Activated CD4-positive, CD25-positive, alpha-beta regulatory T cell treated with anti-CD3 and anti-CD28 coated beads, Interleukin-2, amount 50 U/mL, for 24 hours (primary cell): ENCODE measurements around the gene PKMYT1.
"Not testable (repeated sequence)": the region's sequence is repeated elsewhere in the genome, so short reads cannot be mapped to it uniquely, and the experiment has no call there.

ENCODE experiments used
- ATAC-seq, 2 donors: fragments of 150-1000 bp; cut with Tn5 transposase; one replicate each; pipeline ENCODE4 v1.10.0; 2021; ENCODE audit warnings: mild to moderate bottlenecking in 1 of 2, moderate library complexity in 1 of 2

PKMYT1 gene

GRCh38 chr16:2955779-2956578 lies 24.3 kb downstream of the PKMYT1 start:
- no peak for ATAC-seq

- no peak for ATAC-seq
Observed at GRCh38 chr16:2955438-2955778, 24.8 kb downstream of the PKMYT1 start.

GRCh38 chr16:2954656-2955381 lies 25.4 kb downstream of the PKMYT1 start:
- ATAC-seq, result no peak

GRCh38 chr16:2953706-2954627 lies 26.3 kb downstream of the PKMYT1 start:
- no peak for ATAC-seq

GRCh38 chr16:2952679-2953078 lies 27.6 kb downstream of the PKMYT1 start:
- no peak for ATAC-seq

GRCh38 chr16:2950773-2951172 lies 29.5 kb downstream of the PKMYT1 start:
- ATAC-seq, result no peak

- no peak for ATAC-seq
Observed at GRCh38 chr16:2950353-2950724, 29.9 kb downstream of the PKMYT1 start.

GRCh38 chr16:2949705-2950352 lies 30.4 kb downstream of the PKMYT1 start:
- no peak for ATAC-seq

- ATAC-seq, result no peak
Observed at GRCh38 chr16:2948807-2949704, 31.2 kb downstream of the PKMYT1 start.

- ATAC-seq, result no peak
Observed at GRCh38 chr16:2946649-2947048, 33.6 kb downstream of the PKMYT1 start.

GRCh38 chr16:2943716-2944115 lies 36.5 kb downstream of the PKMYT1 start:
- ATAC-seq, result not testable (repeated sequence)

GRCh38 chr16:2942045-2942444 lies 38.2 kb downstream of the PKMYT1 start:
- no peak for ATAC-seq

- no peak for ATAC-seq
Observed at GRCh38 chr16:2939968-2940367, 40.3 kb downstream of the PKMYT1 start.

GRCh38 chr16:2938206-2938605 lies 42.0 kb downstream of the PKMYT1 start:
- ATAC-seq, result no peak

GRCh38 chr16:2937170-2937569 lies 43.1 kb downstream of the PKMYT1 start:
- ATAC-seq, result no peak

GRCh38 chr16:2936436-2937011 lies 43.7 kb downstream of the PKMYT1 start:
- no peak for ATAC-seq

GRCh38 chr16:2934450-2934849 lies 45.8 kb downstream of the PKMYT1 start:
- ATAC-seq, result no peak

GRCh38 chr16:2933701-2934100 lies 46.5 kb downstream of the PKMYT1 start:
- no peak for ATAC-seq

GRCh38 chr16:2933136-2933535 lies 47.1 kb downstream of the PKMYT1 start:
- ATAC-seq, result no peak

GRCh38 chr16:2931231-2931914 lies 48.9 kb downstream of the PKMYT1 start:
- not testable (repeated sequence) for ATAC-seq

GRCh38 chr16:2930236-2930635 lies 50.0 kb downstream of the PKMYT1 start:
- no peak for ATAC-seq
